ENCODE data around the gene ROGDI.

Gene ROGDI

GRCh38 chr16:4814046-4814445, 11.6 kb upstream of the ROGDI start:
- DNase-seq (ENCODE audit: low spot score) (no peak), FAIRE-seq (no peak)

DNA sequence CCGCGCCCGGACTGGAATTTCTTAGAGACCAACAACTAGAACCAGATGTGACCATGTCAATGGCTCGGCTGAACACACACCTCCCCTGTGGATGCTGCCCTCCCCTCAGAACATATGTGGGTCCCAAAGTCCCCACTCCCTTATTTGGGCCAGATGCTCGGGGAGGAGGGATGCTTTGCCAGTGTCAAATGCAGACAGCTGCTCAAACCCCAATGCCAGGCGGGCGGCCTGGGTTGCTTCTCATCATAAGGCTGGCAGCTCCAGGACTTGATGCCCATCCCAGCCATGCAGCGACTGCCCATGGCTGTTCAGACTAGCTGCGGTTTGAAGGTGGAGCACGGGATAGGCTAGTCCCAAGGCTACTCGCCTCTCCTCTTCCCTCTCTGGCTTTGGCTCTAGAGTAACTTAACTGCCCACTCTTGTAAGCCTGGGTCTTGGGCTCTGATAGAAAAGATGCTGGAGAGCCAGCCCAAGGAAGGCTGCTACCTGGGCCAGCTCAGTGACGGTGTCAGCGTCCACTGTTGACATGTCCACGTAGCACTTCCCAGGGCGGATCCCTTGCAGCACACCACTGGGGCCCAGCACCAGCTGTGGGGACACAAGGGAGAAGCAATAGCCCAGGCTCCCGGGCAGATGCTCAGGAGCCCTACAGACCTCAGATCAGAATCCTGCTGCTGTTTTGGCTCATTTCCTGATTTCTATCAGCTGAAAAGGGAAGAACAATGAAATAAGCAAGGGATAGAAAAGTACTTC, 11.0 kb upstream of the ROGDI start:
- FAIRE-seq (no peak), DNase-seq (ENCODE audit: low spot score) (no peak)

DNA sequence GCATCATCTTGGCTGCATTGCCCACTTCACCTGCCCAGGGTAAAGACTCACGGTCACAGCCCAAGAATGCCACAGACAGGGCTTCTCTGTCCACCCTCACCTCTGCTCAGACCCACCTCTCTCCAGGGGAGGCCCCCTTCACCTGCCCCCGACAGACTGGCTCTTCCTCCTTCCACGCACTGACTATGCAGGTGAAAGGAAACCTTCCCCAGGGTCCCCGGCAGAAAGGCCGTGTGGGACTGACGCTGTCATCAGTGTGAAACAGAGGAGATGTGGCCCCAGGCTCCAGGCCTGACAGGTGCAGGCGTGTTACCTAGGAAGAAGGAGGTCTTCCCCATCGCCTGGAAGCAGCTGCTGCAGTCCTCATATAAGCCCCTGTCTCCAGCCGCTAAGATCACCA, 9.3 kb upstream of the ROGDI start:
- FAIRE-seq = no peak

DNA sequence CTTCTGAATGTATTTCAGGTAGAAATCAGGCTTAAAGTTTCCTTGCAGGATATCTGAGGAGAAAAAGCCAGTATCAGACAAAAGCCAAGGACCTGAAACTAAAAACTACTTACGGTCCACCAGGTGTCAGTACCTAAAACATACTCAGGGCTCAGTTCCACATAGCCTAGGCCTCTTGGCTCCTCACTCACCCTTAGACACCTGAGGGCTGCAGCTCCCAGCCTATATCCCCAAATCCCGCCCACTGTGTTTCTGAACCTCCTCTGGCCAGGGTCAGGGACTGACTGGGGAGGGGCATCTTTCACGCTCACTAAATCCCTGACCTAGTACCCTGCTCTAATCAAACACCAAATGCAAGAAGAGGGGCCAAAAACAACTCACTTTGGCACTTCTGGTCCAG, 8.8 kb upstream of the ROGDI start:
- DNase-seq (ENCODE audit: low spot score) (no peak), FAIRE-seq (no peak)

More for the DNA sequence above, 9.3 kb upstream of the ROGDI start:
- no peak for DNase-seq (ENCODE audit: low spot score)

DNA sequence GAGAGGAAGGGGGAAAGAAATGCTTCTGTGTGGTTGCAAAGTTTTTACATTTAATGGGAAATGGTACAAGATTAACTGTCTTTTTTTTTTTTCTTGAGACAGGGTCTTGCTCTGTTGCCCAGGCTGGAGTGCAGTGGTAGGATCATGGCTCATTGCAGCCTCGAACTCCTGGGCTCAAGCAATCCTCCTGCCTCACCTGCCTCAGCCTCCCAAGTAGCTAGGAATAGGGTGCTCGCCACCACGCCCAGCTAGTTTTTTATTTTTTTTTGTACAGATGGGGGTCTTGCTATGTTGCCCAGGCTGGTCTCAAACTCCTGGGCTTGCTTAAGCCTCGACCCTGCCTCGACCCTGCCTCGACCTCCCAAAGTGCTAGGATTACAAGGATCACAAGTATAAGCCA, 3.8 kb upstream of the ROGDI start:
- FAIRE-seq = no peak
- no peak for DNase-seq (ENCODE audit: low spot score)

GRCh38 chr16:4805231-4805630, 2.8 kb upstream of the ROGDI start:
- no peak for DNase-seq (ENCODE audit: low spot score)
- FAIRE-seq = no peak

DNA sequence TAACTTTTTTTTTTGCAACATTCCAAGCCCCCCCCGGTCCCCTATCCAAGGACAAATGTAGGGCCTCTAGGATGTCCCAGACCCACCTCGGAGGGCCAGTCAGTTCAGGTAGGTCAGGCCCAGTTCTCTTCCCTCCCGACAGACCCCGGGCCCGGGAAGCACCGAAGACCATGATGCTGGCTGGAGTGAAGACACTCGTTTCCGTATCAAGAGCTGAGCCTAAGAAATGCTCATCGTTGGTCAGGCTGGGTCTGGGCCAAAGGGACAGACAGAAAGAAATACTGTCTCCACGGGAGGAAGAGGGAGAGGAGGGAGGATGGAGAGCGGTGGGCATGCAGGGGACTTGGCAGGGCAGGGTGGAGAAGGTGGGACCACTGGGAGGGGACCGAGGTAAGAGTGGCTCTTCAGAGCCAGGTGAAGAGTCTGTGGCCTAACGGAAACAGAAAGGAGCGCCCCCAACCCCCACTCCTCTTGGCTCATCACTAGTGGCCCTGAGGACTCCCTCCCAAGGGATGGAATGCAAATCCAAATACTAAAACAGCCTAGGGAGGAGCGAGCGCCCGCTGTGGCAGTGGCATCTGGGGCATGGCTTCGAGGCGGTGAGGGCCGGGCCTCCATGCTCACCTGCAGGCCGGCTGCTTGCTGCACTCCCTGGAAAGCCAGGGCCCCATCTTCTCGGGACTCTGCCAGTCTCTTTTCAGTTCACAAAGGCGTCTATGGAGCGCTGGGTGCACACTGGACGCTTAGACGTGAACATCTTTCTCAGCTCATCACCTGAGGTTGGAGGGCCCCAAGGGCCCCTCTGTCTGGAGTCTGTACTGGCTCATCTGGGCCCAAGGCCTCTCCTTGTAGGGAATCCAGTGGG, 1.7 kb upstream of the ROGDI start:
- FAIRE-seq = no peak

GRCh38 chr16:4803401-4803844, 990 bp upstream of the ROGDI start:
- FAIRE-seq = no peak
- no peak for DNase-seq (ENCODE audit: low spot score)

More for the DNA sequence above, 1.7 kb upstream of the ROGDI start:
- DNase-seq (ENCODE audit: low spot score) = no peak

DNA sequence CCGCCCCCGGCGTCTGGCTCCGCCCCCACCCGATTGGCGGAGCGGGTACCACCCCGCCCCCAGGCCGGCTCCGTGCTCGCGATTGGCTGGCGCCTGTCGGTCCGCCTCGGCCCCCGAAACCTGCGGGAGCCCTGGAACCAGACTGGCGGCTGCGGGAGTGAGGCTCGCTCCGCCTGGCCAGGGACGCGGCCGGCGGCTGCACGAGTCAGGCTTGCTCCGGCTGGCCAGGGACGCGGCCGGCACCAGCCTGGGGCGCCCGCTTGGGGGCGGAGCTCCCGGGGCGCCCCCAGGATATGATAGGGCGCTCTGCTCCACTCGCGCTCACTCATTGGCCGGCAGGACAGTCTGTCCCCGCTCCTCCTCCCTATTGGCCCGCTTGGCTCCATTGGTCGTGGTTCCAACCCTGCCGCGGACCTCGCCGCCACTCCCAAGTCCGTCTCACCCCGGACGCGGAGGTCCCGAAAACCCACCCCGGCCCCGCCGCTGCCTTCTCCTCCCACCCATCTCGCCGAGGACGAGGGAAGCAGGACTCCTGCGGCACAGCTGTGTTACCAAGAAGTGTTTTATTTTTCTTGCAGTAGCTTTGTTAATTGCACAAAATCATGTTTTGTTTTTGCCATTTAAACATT, 340 bp upstream of the ROGDI start:
- DNase-seq (ENCODE audit: low spot score) = peak; percentile 77

DNA sequence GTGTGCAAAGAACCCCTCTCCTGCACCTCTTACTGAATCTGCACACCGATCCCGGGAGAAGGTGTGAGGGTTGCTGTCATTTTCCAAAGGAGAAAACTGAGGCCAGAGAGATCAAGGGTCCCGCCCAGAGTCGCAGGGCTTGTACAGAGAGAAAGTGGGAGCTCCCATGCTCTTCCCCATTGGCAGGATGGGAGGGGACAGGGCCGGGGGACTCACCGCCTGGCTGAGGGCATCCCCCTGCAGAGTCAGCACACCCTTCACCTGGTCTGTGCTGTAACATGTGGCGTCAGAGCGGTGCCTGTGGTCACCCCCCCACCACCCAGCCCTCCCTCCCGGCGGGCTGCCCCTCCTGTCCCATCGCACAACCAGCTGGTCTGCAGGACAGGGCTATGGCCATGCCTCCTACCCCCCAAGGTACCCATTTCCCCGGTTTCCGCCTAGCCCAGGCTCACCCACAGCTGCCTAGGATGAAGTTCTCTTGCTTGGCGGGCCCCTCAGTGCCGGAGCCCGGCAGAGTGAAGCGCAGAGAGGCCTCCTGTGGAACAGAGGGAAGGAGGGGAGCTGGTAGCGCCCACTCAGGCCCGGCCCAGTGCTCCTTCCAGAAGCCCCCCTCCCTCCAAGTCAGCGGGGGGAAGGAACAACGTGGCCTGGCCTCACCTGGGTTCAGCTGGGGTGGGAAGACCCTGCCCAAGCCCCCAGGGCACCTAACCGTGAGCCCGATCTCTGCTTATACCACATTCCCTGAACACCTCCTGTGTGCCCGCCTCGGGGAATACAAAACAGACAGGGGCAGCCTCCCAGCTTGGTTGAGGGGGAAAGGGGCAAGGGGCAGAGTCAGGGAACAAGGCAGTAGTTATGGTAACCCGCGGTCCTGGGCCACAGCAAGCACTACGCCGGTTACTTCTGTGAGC, 1.1 kb downstream of the ROGDI start:
- no peak for DNase-seq (ENCODE audit: low spot score)

More for the DNA sequence above, 340 bp upstream of the ROGDI start:
- peak; percentile 8 for FAIRE-seq

DNA sequence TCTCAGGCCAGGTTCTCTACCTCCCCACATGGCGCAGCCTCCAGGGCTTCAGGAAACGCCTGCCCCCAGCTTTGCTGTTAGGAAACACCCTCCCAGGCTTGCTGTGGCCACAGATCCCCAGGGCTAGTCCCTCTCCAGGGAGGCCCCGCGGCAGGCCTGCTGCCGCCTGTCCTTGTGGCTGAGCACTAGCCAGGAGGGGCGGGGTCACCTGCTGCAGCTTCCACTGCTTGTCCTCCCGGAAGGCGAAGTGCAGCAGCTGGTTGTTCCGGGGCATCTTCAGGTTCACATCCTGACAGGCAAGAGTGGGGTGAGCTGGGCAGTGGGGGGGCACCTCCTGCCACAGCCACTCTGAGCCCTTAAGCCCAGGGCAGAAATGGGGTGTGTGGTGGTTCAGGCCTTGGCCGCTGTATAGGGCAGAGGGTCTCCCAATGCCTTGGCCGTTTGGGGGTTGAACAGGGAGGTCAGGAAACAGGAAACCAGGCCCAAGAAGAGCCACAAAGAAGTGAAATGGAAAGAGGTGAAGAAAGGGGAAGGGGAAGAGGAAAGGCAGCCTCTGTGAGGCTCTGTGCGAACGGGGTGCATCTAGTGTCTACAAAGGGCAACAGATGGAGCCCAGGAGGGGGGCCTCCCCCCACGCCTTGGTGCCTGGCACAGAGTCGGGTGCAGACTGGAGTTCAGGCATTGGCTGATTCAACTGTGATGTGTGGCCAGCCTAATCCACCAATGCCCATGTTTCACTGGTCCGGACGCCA, 2.0 kb downstream of the ROGDI start:
- no peak for FAIRE-seq
- no peak for DNase-seq (ENCODE audit: low spot score)

More for the DNA sequence above, 1.1 kb downstream of the ROGDI start:
- FAIRE-seq = no peak

DNA sequence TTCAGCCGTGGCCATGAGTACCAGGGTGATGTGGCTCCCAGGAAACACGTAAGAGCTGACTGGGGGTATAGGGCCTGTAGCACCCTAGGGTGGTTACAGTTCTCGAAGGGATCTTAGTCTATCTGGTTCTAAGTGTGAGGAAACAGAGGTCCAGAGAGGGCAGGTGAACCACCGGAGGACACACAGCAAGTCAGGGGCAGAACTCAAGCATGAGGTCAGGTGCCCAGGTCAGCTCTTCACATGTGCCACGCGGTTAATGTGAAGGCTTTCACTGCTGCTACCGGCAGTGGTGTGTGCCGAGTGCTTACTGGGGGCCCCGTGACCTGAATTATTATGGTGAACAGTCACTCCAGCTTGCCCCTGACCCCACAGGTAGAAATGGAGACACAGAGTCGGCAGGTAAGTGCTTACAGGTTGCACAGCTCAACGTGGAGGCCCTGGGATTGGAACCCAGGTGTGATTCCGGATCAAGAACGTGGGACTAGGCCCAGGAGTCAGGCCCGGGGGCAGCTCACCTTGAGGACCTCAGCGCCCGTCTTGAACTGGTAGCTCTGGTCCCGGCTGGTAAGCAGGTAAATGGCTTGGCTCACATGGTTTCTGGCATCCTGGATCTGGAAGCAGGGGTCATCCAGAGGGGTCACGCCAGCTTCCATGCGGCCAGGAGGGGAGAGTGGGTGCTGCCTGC, 3.1 kb downstream of the ROGDI start:
- DNase-seq (ENCODE audit: low spot score) = no peak
- FAIRE-seq = no peak

- no peak for FAIRE-seq
- DNase-seq (ENCODE audit: low spot score) = no peak
These were observed 4.0 kb downstream of the ROGDI start for GRCh38 chr16:4798456-4798855.

DNA sequence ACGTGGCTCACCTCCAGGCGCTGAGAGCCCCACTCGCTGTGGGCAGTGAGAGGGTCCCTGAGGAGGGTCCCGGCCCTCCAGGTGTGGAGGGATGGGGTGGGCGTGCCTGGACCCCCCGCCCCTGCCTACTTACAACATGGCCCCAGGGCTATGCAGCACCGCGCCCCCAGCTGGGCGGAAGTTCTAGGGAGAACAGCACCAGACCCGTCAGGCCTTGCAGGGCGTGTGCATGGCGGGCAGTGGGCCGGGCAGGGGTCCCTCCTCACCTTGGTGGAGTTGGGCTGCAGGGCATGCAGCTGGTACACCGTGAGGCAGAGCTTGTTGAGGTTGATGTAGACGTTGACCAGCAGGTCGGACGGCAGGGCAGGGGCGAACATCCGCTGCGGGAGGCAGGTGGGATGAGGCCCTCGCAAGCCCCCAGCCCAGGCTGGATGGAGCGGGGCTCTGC, 4.6 kb downstream of the ROGDI start:
- FAIRE-seq = no peak

DNA sequence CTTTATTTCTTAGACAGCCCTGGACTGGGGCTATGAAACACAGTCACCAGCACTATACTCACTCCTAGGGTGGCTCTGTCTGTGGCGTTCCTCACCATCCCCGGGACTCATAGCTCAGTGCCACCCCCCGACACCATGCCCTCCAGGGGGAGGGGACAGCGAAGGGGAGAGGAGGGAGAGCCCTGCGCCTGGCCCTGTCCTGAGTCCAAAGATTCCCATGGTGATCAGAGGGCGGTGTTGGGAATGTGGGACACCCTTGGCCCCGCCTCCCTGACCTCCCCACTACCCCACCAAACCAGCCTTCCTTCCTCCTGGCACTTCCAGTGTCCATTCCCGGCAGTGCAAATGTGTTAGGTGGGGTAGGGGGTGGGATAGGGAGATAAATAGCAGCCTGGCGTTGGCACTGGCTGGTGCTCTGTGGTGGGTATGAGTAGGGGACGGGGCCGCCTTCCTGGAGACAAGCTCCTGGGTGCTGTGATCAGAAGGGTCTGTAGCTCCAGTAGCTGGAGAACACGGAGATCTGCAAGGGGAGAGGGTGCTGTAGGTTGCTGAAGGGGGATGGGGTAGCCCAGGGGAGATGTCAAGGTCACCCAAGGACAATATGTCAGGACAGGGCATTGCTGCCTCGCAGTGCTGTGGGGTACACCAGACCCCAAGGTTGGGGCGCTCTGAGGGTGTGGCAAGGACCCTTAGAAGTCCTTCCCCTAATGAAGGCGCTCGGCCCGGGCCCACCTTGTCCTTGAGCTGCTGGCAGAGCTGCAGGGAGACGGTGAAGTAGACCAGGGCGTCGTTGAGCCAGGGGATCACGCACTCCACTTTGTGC, 5.2 kb downstream of the ROGDI start:
- FAIRE-seq = no peak

More for the DNA sequence above, 4.6 kb downstream of the ROGDI start:
- no peak for DNase-seq (ENCODE audit: low spot score)

GRCh38 chr16:4795828-4796572, 6.4 kb downstream of the ROGDI start:
- DNase-seq (ENCODE audit: low spot score) (no peak), FAIRE-seq (no peak)

More for the DNA sequence above, 5.2 kb downstream of the ROGDI start:
- no peak for DNase-seq (ENCODE audit: low spot score)

DNA sequence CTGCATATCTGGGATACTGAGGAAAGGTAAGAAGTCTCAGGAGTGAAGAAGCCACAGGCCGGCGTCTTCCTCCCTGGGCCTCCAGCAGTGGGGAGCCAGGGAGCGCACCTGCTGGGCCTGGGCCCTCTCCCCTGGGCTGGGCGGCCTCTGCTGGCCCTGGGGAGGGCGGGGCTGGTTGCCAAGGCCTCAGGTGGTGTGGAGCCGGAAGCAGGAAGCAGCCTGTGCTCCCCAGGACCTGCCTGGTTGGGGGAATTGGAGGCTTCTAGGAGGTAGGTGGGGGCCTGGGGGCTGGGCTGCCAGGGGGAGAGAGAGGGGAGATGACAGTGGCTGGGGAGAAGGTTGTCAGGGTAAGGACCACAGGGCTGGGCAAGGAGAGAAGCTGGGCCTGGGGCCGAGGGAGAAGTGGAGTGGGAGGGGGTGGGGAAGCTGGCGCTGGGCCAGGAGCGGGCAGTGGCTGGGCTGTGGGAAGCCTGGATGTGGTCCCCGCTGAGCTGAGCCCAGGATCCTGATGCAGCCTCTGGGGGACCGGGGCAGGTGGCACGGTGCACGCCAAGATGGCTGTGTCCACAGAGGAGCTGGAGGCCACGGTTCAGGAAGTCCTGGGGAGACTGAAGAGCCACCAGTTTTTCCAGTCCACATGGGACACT, 7.1 kb downstream of the ROGDI start, which contains the start of gene SMIM22:
Gene SMIM22, plus strand, starts transcription at position 189 of the 647 bp plus-strand sequence. Its CDS starts 366 bp downstream, at position 555.
- DNase-seq (ENCODE audit: low spot score) = no peak

More for the DNA sequence above, 7.1 kb downstream of the ROGDI start, which contains the start of gene SMIM22:
- FAIRE-seq = no peak
